AG09319 (cell line): ENCODE measurements around the gene CELF3.

Source experiments
- DNase-seq: peaks from one replicate; pipeline ENCODE4 v3.0.0-alpha.2; 2010; ENCODE audit warnings: low read depth; ENCODE audit errors: extremely low read depth
- TF ChIP-seq, protein P1 (sequence below): IDR thresholded peaks from 2 replicates; pipeline ENCODE4 v1.5.1; 2011; ENCODE audit warnings: low read depth, mild to moderate bottlenecking, inconsistent platforms, low read length, moderate library complexity

CELF3 gene

GRCh38 chr1:151728151-151729054 lies 11.8 kb upstream of the CELF3 start:
- DNase-seq: no peak
- TF ChIP-seq, protein P1, sequence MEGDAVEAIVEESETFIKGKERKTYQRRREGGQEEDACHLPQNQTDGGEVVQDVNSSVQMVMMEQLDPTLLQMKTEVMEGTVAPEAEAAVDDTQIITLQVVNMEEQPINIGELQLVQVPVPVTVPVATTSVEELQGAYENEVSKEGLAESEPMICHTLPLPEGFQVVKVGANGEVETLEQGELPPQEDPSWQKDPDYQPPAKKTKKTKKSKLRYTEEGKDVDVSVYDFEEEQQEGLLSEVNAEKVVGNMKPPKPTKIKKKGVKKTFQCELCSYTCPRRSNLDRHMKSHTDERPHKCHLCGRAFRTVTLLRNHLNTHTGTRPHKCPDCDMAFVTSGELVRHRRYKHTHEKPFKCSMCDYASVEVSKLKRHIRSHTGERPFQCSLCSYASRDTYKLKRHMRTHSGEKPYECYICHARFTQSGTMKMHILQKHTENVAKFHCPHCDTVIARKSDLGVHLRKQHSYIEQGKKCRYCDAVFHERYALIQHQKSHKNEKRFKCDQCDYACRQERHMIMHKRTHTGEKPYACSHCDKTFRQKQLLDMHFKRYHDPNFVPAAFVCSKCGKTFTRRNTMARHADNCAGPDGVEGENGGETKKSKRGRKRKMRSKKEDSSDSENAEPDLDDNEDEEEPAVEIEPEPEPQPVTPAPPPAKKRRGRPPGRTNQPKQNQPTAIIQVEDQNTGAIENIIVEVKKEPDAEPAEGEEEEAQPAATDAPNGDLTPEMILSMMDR: no peak

DNA sequence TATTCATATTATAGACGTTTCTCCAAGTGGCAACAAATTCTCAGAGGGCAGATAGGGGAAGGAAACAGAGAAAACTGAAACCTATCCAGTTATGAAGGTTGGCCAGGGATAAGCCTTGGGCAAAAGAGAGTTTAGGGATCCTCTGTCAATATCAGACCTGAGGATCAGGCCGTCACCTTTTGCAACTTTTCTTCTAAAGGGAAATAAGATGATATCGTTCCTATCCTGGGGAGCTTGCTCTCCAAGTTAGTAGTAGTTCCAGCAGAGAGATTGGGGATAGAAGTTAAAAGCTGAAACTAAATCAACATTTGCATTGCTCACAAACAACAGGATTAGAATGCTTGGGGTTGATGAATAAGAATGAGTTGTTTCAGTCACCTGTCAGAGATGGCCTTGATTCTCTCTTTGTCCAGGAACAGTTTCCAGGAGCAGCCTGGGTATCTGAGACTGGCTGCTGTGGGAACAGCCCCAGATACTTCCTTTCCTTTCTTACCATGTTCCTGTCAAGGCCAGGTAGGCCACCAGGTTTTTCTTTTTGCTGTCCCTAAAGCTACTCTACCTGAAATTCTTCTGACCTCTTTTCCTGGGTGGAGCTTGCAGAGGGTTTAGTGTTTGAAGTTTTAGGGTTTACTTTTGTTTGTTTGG lies 7.2 kb upstream of the CELF3 start:
- TF ChIP-seq, protein P1: no peak
- DNase-seq: no peak

GRCh38 chr1:151721788-151722510 lies 5.3 kb upstream of the CELF3 start:
- no peak for DNase-seq
- TF ChIP-seq, protein P1: no peak

GRCh38 chr1:151720974-151721787 lies 4.6 kb upstream of the CELF3 start, which contains the start of gene RIIAD1:
Gene RIIAD1 (plus strand): TSS chr1:151721522. CDS start chr1:151721537, 15 bp downstream.
- TF ChIP-seq, protein P1: no peak
- no peak for DNase-seq

DNA sequence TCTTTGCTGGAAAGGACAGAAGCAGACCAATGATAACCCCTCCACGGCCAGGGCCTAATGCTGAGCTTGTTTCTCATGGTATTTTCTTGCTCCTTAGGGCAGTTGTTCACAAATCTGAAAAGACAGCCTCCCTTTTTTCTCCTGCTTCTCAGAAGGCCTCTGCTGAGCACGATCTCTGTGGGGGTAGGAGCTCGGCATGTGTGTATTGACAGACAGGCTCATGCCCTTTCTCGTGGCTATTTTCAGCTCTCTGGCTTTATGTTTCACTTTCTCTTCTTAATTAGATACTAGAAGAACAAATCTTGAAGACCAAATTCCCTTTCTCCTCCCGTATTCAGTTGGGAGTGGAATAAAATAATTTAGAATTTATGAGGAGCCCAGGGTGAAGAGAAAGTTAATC lies 4.0 kb upstream of the CELF3 start:
- TF ChIP-seq, protein P1: no peak
- DNase-seq: no peak

- TF ChIP-seq, protein P1: no peak
- no peak for DNase-seq
These were observed 3.5 kb upstream of the CELF3 start for GRCh38 chr1:151720125-151720524.
